Mucosa of descending colon (tissue), 3 donors: ENCODE data around the gene RAET1G. TPM values are rescaled to one million over a fixed set of nuclear protein-coding genes. Genes with fewer than 3 reads are reported as not detected.

ENCODE experiments used
- ATAC-seq: fragments of 200-7000 bp; cut with Tn5 transposase; one replicate; pipeline ENCODE4 v1.9.1; 2020; ENCODE audit warnings: mild to moderate bottlenecking, moderate library complexity
- DNase-seq, 3 donors: peaks; one replicate each; pipeline ENCODE4 v3.0.0-alpha.2; 2020
- H3K36me3 ChIP-seq: fragments of 200-600 bp; one replicate; pipeline ENCODE4 v1.8.0; 2021; ENCODE audit warnings: low read depth, mild to moderate bottlenecking
- H3K4me1 ChIP-seq: fragments of 200-600 bp; one replicate; pipeline ENCODE4 v1.8.0; 2021; ENCODE audit warnings: low read depth, mild to moderate bottlenecking
- H3K4me3 ChIP-seq: fragments of 200-600 bp; one replicate; pipeline ENCODE4 v1.8.0; 2021; ENCODE audit warnings: mild to moderate bottlenecking
- H3K9me3 ChIP-seq: fragments of 200-600 bp; one replicate; pipeline ENCODE4 v1.8.0; 2021; ENCODE audit warnings: mild to moderate bottlenecking
- CTCF ChIP-seq: fragments of 200-600 bp; IDR thresholded peaks from one replicate; pipeline ENCODE4 v1.8.0; 2022; ENCODE audit warnings: antibody characterized with exemption, mild to moderate bottlenecking
- intact Hi-C, 2 donors: fragments of 100-400 bp; cut with DNase I in 1 of 2; cut with micrococcal nuclease in 1 of 2; formaldehyde crosslinking; loops; one replicate each; pipeline versions ENCODE4 v1.11.0 to v1.11.1; 2022; cut with DNase I, micrococcal nuclease
- total RNA-seq, 3 donors: library from RNA; stranded (reverse); fragmentation: NEBNext Ultra II Directional in 2 of 3; extraction: Animal tissue kit (Norgen Biotek cat#: 25700) in 2 of 3; gene quantifications; one replicate each; pipeline versions ENCODE4 v1.2.1 to v1.2.4, GENCODE V29; 2021 to 2023
- donor health status: DM: no; HTN: no; CAD: no; lungs with moderate emphysema.
- donor health status: DM: no; HTN: no; CAD: no.
- donor health status: DM: no; HTN: yes; CAD: no.

Gene RAET1G
- total RNA-seq, 3 donors from 2014 or later: 0.41 TPM; not detected in 2

DNA sequence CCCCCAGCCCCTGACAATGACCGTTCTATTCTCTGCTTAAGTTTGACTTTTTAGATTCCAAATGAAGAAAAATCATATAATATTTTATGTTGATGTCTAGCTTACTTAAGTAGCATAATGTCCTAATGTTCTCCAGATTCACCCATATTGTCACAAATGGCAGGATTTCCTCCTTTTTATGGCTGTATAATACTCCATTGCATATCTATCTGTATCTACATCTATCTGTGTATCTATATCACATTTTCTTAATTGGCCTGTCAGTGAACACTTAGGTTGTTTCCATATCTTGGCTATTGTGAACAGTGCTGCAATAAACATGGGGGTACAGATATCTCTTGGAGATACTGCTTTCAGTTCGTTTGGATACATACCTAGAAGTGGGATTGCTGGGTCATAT lies 51.7 kb downstream of the RAET1G start:
- H3K36me3 ChIP-seq: no peaks in the 10 kb centered on the region
- H3K9me3 ChIP-seq: no peaks in the 10 kb centered on the region
- H3K4me3 ChIP-seq: no peak overlapping the region
- intact Hi-C loops: no loop called here
- no peak for TF ChIP-seq CTCF
- no peaks in the 10 kb centered on the region for H3K4me1 ChIP-seq
- DNase-seq: no peak
- no peak for ATAC-seq

GRCh38 chr6:149869275-149869892 lies 53.5 kb downstream of the RAET1G start:
- intact Hi-C loops: no loop called here
- DNase-seq: no peak
- H3K36me3 ChIP-seq: no peaks in the 10 kb centered on the region
- H3K4me3 ChIP-seq: no peak overlapping the region
- ATAC-seq: no peak
- H3K4me1 ChIP-seq: no peaks in the 10 kb centered on the region
- no peaks in the 10 kb centered on the region for H3K9me3 ChIP-seq
- no peak for TF ChIP-seq CTCF

DNA sequence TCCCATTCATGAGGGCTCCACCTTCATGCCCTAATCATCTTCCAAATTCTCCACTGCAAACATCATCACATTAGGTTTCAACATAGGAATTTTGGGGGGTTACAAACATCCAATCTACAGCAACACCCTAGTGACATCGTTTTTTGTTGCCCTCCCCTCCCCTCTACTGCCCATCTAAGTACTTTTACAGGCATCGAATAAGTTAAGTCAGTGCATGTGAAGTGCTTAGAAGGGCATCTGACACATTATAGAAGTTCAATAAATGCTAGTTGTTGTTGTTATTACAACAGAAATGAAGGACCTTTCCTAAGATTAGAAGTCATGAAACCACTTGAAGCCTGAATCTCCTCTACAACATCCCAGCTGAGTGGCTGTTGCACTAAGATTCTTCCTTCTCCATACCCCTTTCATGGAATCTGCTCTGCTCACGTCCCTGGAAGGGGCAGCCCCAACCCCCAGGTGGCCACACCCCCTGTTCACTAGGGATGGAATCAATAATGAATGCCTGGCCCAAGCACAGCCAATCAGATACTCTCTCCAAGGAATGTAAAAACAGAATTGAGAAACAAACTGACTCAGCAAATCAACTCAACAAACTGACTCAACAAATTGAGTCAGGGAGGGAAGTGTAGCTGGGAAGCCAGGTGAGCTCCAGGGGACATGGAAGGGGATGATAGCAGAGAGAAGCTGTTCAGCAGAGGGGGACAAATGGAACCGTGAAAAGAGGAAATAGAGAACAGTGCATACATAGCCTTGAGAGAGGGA lies 54.9 kb downstream of the RAET1G start:
- no peaks in the 10 kb centered on the region for H3K9me3 ChIP-seq
- DNase-seq (no peak), ATAC-seq (no peak)
- TF ChIP-seq CTCF: no peak
- H3K4me1 ChIP-seq: peaks cover under 1% of the 10 kb centered on the region
- H3K4me3 ChIP-seq: no peak overlapping the region
- intact Hi-C loops: no loop called here
- no peaks in the 10 kb centered on the region for H3K36me3 ChIP-seq

Other genes starting within 250 kb of the RAET1G start
- gene LATS1, start 205.0 kb downstream of the RAET1G start, total RNA-seq: 10 to 100 TPM; 23.2 to 39.0 (median 23.3) TPM
- gene NUP43, start 176.6 kb downstream of the RAET1G start, total RNA-seq: 10 to 100 TPM; 25.8 to 27.9 (median 26.0) TPM
- gene PCMT1, start 173.4 kb downstream of the RAET1G start, total RNA-seq: 10 to 100 TPM; 51.9 to 72.4 (median 57.9) TPM
- gene LRP11, start 58.8 kb downstream of the RAET1G start, total RNA-seq: 10 to 100 TPM; 16.2 to 27.2 (median 26.1) TPM
- under 1 TPM in 2 of 3 donors, not detected in 1; 0.16 to 0.58 TPM for gene RAET1E, start 25.0 kb downstream of the RAET1G start, total RNA-seq
- gene ULBP2, start 18.9 kb upstream of the RAET1G start, total RNA-seq: under 1 TPM in 1 of 3 donors, not detected in 2; 0.43 TPM
- gene ULBP1, start 40.8 kb upstream of the RAET1G start, total RNA-seq: not detected
- not detected for gene RAET1L, start 102.4 kb upstream of the RAET1G start, total RNA-seq
- gene ULBP3, start 146.0 kb upstream of the RAET1G start, total RNA-seq: 1 to 10 TPM in 2 of 3 donors, under 1 TPM in 1; 0.32 to 1.9 (median 1.9) TPM
- gene PPP1R14C, start 219.9 kb upstream of the RAET1G start, total RNA-seq: 10 to 100 TPM; 11.1 to 33.5 (median 25.2) TPM